RPMI7951 (cell line): ENCODE data around the gene CCL2. TPM values are rescaled to one million over a fixed set of nuclear protein-coding genes. Genes with fewer than 3 reads are reported as not detected.
A peak's percentile ranks its signal among the peaks of the same experiment; 100 is the strongest.

Experiments
- DNase-seq: peaks from one replicate; pipeline ENCODE4 v3.0.0-alpha.2; 2012; ENCODE audit warnings: low read depth
- total RNA-seq: library from RNA; depleted of rRNA; stranded (reverse); fragments of >200 nt; shearing (Covaris generic); gene quantifications from 2 replicates; pipeline ENCODE4 v1.2.3, GENCODE V29; 2014

The CCL2 gene
- total RNA-seq, 1 experiment from 2014 or later = 392 TPM

GRCh38 chr17:34265711-34266110 lies 10.6 kb downstream of the CCL2 start:
- no peak for DNase-seq

- peak; percentile 31 for DNase-seq
Observed at GRCh38 chr17:34269969-34270368, 14.9 kb downstream of the CCL2 start, which contains the start of gene CCL7. Gene CCL7 (plus strand): TSS chr17:34270221. CDS start chr17:34270291, 70 bp downstream.

- DNase-seq = peak; percentile 92
Observed at GRCh38 chr17:34275881-34276280, 20.8 kb downstream of the CCL2 start.

- DNase-seq = no peak
Observed at GRCh38 chr17:34276826-34277225, 21.7 kb downstream of the CCL2 start.

DNA sequence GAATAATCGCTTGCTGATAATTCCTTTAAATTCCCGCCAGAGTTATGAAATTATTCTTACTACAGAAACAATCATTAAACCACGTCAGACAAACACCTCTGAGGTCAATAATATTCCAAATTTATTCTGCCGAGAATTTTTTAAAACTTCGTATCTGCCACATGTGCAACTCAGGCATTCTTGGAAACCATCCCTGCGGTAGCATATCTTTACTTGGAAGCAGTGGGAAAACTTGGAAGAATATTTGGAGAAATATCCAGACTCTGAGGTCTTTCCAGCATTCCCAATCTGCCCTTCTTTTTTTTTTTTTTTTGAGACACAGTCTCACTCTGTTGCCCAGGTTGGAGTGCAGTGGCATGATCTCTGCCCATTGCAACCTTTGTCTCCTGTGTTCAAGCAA lies 28.5 kb downstream of the CCL2 start:
- DNase-seq = no peak

- DNase-seq = peak; percentile 41
Observed at GRCh38 chr17:34285286-34285792, 30.3 kb downstream of the CCL2 start, which contains the start of gene CCL11. Gene CCL11 (plus strand): TSS chr17:34285742. CDS start chr17:34285809, 67 bp downstream.

DNA sequence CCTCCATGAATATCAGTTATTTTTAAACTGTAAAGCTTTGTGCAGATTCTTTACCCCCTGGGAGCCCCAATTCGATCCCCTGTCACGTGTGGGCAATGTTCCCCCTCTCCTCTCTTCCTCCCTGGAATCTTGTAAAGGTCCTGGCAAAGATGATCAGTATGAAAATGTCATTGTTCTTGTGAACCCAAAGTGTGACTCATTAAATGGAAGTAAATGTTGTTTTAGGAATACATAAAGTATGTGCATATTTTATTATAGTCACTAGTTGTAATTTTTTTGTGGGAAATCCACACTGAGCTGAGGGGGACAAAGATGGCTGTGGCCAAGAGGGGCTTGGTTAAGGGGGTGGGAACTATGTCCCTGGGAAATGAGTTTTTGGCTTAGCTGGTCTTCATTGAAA lies 32.8 kb downstream of the CCL2 start:
- no peak for DNase-seq

DNA sequence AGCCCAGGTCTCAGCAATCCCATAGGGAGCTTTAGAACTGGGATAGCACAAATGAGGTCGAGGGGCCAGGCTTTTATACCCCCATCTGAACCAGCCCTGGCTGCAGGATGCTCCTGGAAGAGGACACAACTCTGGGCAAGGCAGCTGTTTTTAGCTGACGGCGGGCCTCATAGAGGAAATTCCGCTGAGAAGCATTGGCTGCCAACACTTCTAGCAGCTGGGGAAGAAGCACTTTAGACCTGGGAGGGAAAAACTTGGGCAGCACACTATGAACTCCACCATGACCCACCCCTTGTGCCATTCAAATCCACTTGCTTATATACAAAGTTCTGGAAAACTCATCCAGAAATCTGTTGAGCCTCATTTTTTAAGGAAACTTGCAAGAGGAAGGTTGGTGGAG lies 35.5 kb downstream of the CCL2 start:
- DNase-seq = no peak

DNA sequence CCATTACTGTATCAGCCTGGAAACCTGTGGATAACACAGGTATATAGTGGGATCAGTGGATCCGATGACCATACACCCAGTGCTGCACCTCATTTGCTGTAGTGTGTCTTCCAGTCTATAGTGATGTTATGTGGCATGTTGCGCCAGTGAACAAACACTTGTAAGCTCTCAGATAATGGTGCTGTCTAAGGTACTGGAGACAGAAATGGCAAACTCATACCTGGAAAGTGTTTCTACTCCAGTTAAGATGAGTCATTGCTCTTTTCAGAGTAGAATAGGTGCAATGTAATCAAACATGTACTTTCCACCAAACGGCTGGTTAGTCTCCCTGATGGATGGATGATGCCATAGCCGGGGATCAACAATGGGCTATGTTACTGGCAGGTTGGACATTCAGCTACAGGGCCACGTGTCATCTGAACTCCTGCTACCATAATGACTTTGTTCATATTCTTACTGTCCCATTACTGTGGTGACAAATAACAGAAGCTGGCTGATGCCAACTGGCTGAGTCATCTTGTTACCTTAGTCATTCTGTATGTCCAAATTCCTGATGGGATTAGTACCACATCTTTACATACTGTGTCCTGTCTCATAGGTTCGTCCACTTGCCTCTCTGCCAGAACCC lies 36.8 kb downstream of the CCL2 start:
- peak; percentile 49 for DNase-seq

DNA sequence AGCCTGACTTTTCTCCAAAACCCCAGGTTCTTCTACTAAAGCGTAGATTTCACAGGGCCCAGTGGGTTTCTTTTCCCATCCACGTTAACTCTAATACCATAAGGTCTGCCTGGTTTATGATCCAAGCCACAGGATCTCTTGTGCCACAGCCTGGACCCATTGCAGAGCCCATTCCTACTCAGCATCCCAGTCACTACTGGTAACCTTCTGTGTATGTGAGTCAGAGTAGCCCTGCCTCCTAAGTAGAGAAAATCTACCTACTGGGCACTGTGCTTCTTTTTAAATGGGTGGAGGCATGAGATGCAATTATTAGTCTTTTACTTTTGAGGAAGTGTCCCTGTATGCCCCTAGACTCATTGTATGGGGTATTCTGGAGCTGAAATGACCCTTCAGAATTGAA lies 43.9 kb downstream of the CCL2 start:
- DNase-seq = no peak

DNA sequence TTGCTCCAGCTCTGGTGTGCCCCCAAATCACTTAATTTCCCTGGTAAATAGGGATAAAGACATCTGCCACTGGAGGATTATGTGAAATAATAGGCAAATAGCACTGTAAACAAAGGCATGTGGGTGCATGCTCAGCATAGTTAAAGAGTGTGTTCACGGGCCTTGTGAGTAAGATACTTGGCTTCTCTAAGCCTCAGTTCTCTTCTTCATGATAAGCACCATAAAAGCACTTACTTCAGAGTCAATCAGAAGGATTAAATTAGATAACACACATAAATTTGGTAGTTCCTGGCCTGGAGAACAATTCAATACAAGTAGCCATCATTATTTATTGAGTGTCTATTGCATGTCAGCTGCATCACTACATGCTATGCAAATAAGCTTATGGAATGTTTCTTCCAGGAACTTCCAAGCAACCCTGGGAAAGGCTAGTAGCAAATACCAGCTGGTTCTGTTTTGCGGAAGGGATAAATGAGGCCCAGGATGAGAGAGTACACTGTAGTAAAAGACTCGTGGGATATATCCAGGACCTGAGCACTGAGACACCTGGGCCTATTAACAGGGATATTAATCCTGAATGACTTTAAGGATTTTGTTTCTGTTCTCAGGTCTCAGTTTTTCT lies 45.0 kb downstream of the CCL2 start:
- DNase-seq = peak; percentile 36

GRCh38 chr17:34300652-34301370 lies 45.7 kb downstream of the CCL2 start:
- DNase-seq = peak; percentile 86

- no peak for DNase-seq
Observed at GRCh38 chr17:34301986-34302385, 46.9 kb downstream of the CCL2 start.

GRCh38 chr17:34302636-34303035 lies 47.6 kb downstream of the CCL2 start:
- DNase-seq = no peak

GRCh38 chr17:34303606-34304005 lies 48.5 kb downstream of the CCL2 start:
- DNase-seq = no peak

- no peak for DNase-seq
Observed at GRCh38 chr17:34305061-34305460, 50.0 kb downstream of the CCL2 start.

DNA sequence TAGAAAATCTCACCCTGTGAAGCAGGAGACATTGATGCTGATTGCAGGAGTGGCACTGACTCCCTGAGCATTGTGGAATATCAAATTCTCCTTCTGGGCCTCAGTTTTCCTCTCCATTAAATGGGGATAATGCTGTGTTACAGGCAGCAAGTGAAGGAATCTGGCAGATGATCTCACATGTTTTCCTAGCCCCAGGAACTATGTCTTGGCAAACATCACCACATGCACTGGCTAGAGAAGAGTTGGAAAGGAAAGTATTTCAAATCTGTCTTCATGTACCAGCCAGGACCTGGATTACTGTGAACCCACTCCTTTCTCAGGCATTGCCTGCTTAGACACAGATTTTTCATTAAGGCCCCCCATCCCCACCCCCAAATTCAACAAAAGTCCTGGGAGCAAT lies 50.5 kb downstream of the CCL2 start:
- DNase-seq = peak; percentile 53

DNA sequence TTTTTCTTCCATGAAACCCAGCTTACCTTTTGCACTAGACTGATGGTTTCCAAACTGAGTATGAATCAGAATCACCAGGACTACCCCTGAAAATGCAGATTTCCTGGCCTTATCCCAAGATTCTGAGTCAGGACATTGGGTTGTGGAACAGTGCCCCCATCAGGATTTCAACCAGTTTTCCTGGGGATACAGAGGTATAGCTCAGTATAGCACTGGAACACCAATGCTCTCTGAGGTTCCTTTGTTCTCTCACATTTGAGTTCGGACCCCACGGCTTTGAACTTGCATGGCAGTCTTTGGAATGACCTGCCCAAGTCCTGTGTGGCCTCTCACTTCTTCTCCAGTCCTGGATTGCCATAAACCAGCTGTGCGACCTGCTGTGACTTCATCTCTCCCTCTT lies 51.4 kb downstream of the CCL2 start:
- peak; percentile 82 for DNase-seq
